K562 (cell line): ENCODE results near the gene SLMAP. TPM values are rescaled to one million over a fixed set of nuclear protein-coding genes. Genes with fewer than 3 reads are reported as not detected.

Experiments
- ATF4 ChIP-seq: fragments of 450-650 bp; formaldehyde crosslinking; IDR thresholded peaks from 2 replicates; pipeline ENCODE4 v1.4.0; 2022; ENCODE audit warnings: mild to moderate bottlenecking, moderate library complexity
- BCLAF1 ChIP-seq, 2 experiments: fragments of 450-650 bp in 1 of 2; IDR thresholded peaks; 2 replicates each; pipeline ENCODE4 v1.6.1; 2011 to 2017; ENCODE audit warnings: low read depth in 2 of 2, antibody characterized with exemption in 1 of 2, borderline replicate concordance in 1 of 2, low read length in 1 of 2, mild to moderate bottlenecking in 1 of 2, mixed read lengths in 1 of 2; ENCODE audit not compliant: control insufficient read depth in 1 of 2
- BRF2 ChIP-seq: IDR thresholded peaks from 3 replicates; pipeline ENCODE4 v1.6.1; 2011; ENCODE audit warnings: borderline replicate concordance, mild to moderate bottlenecking; ENCODE audit not compliant: insufficient read length, insufficient read depth
- CBX1 ChIP-seq: sonication (generic); IDR thresholded peaks from 2 replicates; pipeline ENCODE4 v1.6.1; 2016; ENCODE audit warnings: antibody characterized with exemption, low read depth, mild to moderate bottlenecking
- CGGBP1 ChIP-seq: fragments of 250-450 bp; sonication (Bioruptor Pico); IDR thresholded peaks from 2 replicates; pipeline ENCODE4 v1.9.0; 2021; ENCODE audit warnings: mild to moderate bottlenecking
- CHCHD3 ChIP-seq: fragments of 250-450 bp; sonication (Bioruptor Pico); IDR thresholded peaks from 2 replicates; pipeline ENCODE4 v2.1.2; 2022; ENCODE audit warnings: mild to moderate bottlenecking
- CTCFL ChIP-seq: IDR thresholded peaks from 2 replicates; pipeline ENCODE4 v1.6.1; 2011; ENCODE audit warnings: borderline replicate concordance, low read depth, mild to moderate bottlenecking, moderate library complexity, low read length; ENCODE audit not compliant: insufficient read depth, poor library complexity, severe bottlenecking
- EGR1 ChIP-seq: fragments of 450-650 bp; conservative IDR thresholded peaks from 2 replicates; pipeline ENCODE4 v1.6.1; 2017; ENCODE audit warnings: mild to moderate bottlenecking
- GATAD2A ChIP-seq: fragments of 450-650 bp; IDR thresholded peaks from 2 replicates; pipeline ENCODE4 v1.6.1; 2017
- HMG20A ChIP-seq: fragments of 450-650 bp; formaldehyde crosslinking; conservative IDR thresholded peaks from 2 replicates; pipeline ENCODE4 v1.4.0; 2020; ENCODE audit warnings: mild to moderate bottlenecking, mixed read lengths
- ID3 ChIP-seq, 2 experiments: fragments of 250-450 bp in 1 of 2; fragments of 450-650 bp in 1 of 2; sonication (Bioruptor Pico) in 1 of 2; IDR thresholded peaks; 2 replicates each; pipeline versions ENCODE4 v1.6.1 to v1.8.0; 2016 to 2021; ENCODE audit warnings: mild to moderate bottlenecking in 2 of 2, moderate library complexity in 2 of 2, missing compliant biosample characterization in 1 of 2, missing genetic modification characterization in 1 of 2
- MTF1 ChIP-seq: fragments of 250-450 bp; sonication (Bioruptor Pico); IDR thresholded peaks from 2 replicates; pipeline ENCODE4 v1.9.0; 2021; ENCODE audit warnings: moderate library complexity, mild to moderate bottlenecking, inconsistent platforms, borderline replicate concordance
- POLR3G ChIP-seq: IDR thresholded peaks from 2 replicates; pipeline ENCODE4 v1.6.1; 2011; ENCODE audit not compliant: insufficient read length, insufficient replicate concordance; ENCODE audit errors: extremely low read depth
- RCOR1 ChIP-seq, 2 experiments: IDR thresholded peaks; 2 replicates each; pipeline ENCODE4 v1.6.1; 2012; ENCODE audit warnings: low read depth in 2 of 2, low read length in 2 of 2, borderline replicate concordance in 1 of 2, improper control_type of control experiment in 1 of 2
- SAFB2 ChIP-seq: fragments of 200-400 bp; formaldehyde crosslinking; IDR thresholded peaks from 2 replicates; pipeline ENCODE4 v1.6.1; 2018; ENCODE audit warnings: borderline replicate concordance, low read length, low read depth, moderate library complexity; ENCODE audit not compliant: severe bottlenecking
- TEAD4 ChIP-seq, 2 experiments: sonication (generic) in 1 of 2; formaldehyde crosslinking in 1 of 2; IDR thresholded peaks; 2 replicates each; pipeline versions ENCODE4 v1.6.1 to v1.8.0; 2012 to 2022; ENCODE audit warnings: borderline replicate concordance in 1 of 2, inconsistent platforms in 1 of 2, low read length in 1 of 2, mild to moderate bottlenecking in 1 of 2, missing genetic modification reagents in 1 of 2
- polyA plus RNA-seq, 8 experiments: library from polyadenylated mRNA; depleted of rRNA in 4 of 8; stranded (reverse) in 5 of 8; unstranded in 3 of 8; fragments of >200 nt; fragmentation: Nextera tagmentation in 2 of 8; fragmentation: Illumina TruSeq in 1 of 8; extraction: Ambion mirVana in 2 of 8; extraction: Trizol in 1 of 8; gene quantifications; 2 replicates each; pipeline versions ENCODE4 v1.2.1 to v1.2.3, GENCODE V29; 2011 to 2014; ENCODE audit warnings: inconsistent platforms in 1 of 8, missing spikeins in 1 of 8
- total RNA-seq, 7 experiments: library from RNA; depleted of rRNA in 6 of 7; stranded (reverse); fragments of >200 nt in 6 of 7; fragmentation: Illumina TruSeq in 2 of 7; extraction: Trizol in 2 of 7; gene quantifications; 2 replicates each; pipeline versions ENCODE4 v1.2.1 to v1.2.3, GENCODE V29; 2011 to 2021; ENCODE audit warnings: low replicate concordance in 1 of 7

The SLMAP gene
- total and polyA plus RNA-seq, 9 of the 15 experiments (the other 6 are each of a cell fraction or from before 2014, with no cell fraction given) = 12.1 to 50.7 (median 28.3) TPM

- TF ChIP-seq BCLAF1 (IDR thresholded peaks at IDR 0.05; ENCODE audit: borderline replicate concordance in 1 of 2, control insufficient read depth in 1 of 2, low read depth in 2 of 2, low read length in 1 of 2) = no peak
- TF ChIP-seq MTF1 (CRISPR knock-in tag) = no peak
- TF ChIP-seq CHCHD3 = no peak
- no peak for TF ChIP-seq SAFB2
- TF ChIP-seq TEAD4 (IDR thresholded peaks at IDR 0.05; ENCODE audit: low read length) = no peak; the same call in 1 of the 2 replicates
- no peak for TF ChIP-seq TEAD4 (CRISPR knock-in tag; IDR thresholded peaks at IDR 0.05; ENCODE audit: borderline replicate concordance)
- TF ChIP-seq ATF4 (CRISPR knock-in tag) = no peak
- TF ChIP-seq CGGBP1 (CRISPR knock-in tag) = no peak
- no peak for TF ChIP-seq BRF2
- TF ChIP-seq HMG20A (CRISPR knock-in tag) = no peak
- TF ChIP-seq ID3 (CRISPR knock-in tag; IDR thresholded peaks at IDR 0.05) = no peak
- no peak for TF ChIP-seq ID3 (tag; IDR thresholded peaks at IDR 0.05)
- TF ChIP-seq EGR1 = no peak
- TF ChIP-seq CBX1 = no peak
- no peak for TF ChIP-seq POLR3G
- peak in 1 of 2 experiments; percentile 59; a peak in 1 of 4 replicates for TF ChIP-seq RCOR1 (IDR thresholded peaks at IDR 0.05; ENCODE audit: borderline replicate concordance in 1 of 2, low read depth in 2 of 2, low read length in 2 of 2)
- no peak for TF ChIP-seq CTCFL
- TF ChIP-seq GATAD2A = no peak
These were observed 196.1 kb downstream of the SLMAP start (continued) for GRCh38 chr3:57952208-57952631.
